Frontal cortex (tissue), 4 donors: ENCODE measurements around the gene EHBP1L1. TPM values are rescaled to one million over a fixed set of nuclear protein-coding genes. Genes with fewer than 3 reads are reported as not detected.

Experiments
- DNase-seq, 2 donors: peaks; one replicate each; pipeline ENCODE4 v3.0.0; 2012; ENCODE audit warnings: low spot score in 2 of 2
- FAIRE-seq: peaks from 2 replicates; lab custom pipeline; 2012; peaks lifted over from hg19 to GRCh38; lab: Jason Lieb, UNC
- total RNA-seq: library from RNA; depleted of rRNA; stranded (reverse); fragments of >200 nt; gene quantifications from one replicate; pipeline ENCODE4 v1.2.3, GENCODE V29; 2014
- donor health status: control.
- donor health status: control.
- donor health status: control.

Gene EHBP1L1
- total RNA-seq, 1 donor from 2014 or later: 8.6 TPM

DNA sequence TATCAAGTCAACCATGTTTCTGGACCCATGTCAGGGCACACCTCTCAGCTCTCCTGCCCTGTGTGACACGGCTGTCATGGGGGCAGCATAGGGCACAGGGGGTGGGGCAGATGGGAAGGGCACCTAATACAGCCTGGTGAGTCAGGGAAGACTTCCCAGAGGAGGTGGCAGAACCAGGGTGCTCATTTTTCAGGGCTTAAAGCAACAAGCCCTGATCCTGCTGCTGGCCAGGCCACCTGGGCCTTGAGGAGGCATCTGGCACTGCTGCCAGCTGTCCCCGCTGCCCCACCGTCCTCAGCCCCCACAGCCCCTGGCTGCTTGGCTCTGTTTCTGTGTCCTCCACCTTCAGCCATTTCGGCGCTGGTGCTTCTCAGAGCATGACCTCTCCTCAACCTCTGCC lies 33.8 kb downstream of the EHBP1L1 start:
- DNase-seq (no peak), FAIRE-seq (no peak)

DNA sequence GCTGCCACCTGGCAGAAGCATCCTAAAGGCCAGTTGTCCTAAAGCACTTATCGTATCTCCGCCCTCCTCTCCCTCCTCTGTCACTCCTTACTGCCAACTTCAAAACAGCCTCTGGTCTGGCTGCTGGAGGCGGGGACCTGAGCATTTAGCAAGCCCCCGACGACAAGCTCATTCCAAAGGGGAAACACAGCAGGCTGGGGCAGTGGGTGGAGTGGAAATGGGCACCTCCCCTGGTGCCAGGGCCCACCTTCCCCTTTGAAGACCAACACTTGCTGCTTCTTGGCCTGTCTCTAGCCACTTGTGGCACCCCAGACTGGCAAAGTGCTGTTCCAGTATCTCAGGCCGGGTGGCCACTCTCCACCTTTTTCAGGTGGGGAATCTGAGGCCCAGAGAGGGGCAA lies 34.6 kb downstream of the EHBP1L1 start:
- no peak for FAIRE-seq
- DNase-seq: no peak

DNA sequence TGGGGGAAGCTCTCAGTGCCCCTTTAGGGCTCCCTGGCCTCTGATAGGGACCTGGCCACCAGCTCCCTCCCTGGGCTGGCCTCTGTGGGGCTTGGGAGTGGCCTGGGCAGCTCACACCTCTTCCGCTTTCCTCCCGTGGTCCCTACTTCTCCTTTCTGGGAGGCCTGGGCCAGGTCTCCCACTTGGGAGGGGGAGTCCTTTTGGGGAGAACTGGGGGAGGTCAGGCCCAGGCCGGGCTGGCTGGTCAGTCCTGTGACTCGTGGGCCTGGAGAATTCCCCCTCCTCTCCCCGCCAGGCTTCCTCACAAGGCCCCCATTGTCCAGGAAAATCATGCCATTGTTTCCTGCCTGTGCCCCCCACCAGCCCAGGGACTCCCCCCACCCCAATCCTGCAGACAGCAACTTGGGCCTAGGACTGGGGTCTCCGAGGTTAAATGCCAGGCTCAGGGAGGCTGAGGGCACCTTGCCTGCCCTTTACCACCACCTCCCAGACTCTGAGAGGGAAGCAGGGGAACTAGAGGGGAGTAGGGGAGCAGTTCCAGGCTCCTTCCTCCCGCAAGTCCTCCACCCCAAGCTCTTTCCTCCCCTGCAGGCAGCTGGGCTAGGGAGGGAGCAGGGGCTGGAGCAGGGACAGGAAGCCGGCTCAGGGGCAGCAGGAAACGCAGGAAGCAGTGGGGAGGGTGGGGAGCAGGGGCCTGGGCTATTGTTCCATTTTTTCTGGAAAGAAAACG lies 35.3 kb downstream of the EHBP1L1 start:
- DNase-seq (peak in 1 of 2 donors; percentile 74), FAIRE-seq (no peak)

DNA sequence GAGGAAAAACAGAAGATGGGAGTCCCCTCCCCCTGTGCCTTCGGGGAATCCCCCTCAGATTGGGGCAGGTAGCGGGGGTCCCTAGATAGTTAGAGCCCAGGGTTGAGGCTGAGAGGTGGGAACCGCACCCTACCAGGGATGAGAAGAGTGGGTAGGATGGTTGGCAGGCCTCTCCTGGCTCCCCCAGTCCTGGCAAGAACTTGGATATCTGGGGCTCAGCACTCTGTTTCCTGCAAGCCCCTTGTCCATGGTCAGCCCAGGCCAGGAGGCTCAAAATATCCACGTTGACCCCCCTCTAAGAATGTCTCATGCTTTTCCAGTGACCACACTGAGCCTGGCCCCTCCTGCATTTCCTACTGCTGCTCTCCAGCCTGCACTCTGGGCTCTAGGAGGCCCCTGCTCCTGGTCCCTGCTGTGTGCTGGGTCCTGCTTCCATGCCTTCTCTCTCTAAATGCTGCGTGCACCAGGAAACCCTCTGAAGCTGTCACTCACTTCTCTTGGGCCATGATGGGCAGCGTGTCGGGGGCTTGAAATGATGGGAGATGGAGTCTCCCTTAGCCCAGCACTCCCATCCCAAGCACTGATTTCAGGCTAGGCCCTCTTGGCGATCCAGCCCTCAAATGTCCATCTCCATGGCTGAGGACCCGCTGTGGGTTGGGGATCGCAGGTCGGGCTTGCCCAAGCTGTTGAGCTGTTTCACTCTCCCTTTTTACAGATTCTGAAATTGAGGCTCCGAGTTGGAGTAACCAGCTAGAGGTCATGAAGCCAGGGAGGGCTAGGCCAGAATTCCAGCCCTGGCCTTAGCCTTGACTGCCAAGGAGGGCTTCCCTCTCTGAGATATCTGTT lies 36.1 kb downstream of the EHBP1L1 start:
- FAIRE-seq: no peak
- DNase-seq: no peak

DNA sequence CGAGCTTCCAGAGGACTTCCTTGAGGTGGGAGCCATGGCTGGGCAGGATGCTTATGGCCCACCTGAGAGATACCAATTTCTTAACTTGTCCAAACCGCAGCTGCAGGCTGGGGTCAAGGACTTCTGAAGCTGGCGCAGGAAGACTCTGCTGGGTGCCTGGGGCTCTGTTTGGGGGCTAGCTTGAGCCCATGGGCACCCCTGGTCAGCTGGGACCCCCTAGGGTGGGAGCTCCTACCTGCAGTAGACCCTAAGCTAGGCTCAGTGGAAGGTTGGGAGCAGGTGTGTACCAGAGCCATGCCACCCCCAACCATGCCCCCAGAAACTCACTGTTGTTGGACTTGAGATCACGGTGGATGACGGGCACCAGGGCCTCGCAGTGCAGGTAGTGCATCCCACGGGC lies 36.8 kb downstream of the EHBP1L1 start:
- DNase-seq (no peak), FAIRE-seq (no peak)

DNA sequence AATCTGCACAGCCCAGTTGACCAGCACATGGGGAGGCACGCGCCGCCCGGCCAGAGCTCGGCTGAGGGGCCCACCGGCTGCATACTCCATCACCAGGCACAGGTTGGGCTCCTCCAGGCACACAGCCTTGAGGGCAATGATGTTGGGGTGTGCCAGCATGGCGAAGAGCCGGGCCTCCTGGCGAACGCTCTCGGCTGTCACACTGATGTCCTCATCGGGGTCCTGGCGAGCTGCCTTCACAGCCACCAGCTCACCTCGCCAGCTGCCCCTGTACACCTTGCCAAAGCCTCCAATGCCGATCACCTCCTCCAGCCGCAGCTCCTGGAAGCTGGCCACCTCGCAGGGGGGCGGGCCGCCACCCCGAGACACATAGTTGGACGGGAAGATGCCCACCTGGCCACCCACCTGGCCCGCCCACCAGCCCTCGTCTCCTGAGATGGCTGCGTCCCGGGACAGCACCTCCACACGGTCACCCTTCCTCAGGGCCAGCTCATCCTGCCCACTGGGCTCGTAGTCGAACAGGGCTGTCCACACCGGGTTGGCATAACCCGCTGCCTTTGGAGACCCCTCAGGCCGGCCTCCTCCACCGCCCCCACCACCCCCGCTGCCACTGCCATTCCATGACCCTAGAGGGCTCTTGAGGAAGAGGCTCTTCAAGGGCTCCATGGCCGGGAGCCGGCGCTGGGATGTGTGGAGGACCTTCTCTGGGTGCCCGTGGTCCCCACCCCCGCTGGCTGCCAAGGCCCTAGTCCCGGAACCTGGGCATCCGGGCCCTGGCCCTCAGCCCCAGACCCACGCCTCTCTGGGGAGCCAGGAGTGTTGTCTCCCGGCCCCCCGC lies 37.5 kb downstream of the EHBP1L1 start:
- DNase-seq (no peak), FAIRE-seq (no peak)

DNA sequence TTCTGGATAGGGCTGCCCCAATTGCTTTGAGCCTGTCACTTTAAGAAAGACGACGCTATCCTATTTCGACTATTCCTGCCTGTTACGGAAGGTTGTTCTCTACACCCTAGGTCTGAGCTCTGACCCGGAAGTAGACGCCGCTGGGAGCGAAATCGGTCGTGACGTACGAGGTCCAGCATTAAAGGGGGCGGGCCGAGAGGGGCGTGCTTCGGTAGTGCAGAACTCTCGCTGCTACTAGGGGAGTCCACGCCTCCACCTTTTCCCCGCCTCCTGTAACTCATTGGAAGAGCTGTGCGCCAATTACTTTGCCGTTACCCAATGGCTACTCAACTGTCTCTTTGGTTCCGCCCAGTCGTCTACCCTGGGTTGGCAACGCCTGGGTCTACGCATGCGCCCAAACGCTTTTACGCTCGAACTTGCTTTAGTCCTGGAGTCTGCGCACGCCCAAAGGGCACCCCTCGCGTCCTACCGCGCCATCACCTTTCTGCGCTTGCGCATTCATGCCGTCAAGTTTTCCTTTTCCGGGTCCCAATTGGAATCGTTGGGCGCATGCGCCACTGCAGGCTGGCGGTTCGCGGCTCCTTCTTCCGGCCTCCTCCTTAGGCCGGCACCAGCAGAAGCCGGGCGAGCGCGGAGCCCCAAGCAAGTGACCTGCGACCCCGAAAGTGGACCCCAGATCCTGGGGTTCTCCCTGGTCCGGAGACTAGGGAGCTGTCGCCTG lies 39.5 kb downstream of the EHBP1L1 start, which contains the start of gene PCNX3:
PCNX3 (plus strand) TSS at position 548 of the 721 bp plus-strand sequence. CDS start 536 bp downstream, outside the sequence.
- FAIRE-seq (peak; percentile 98), DNase-seq (peak; percentile 100)

DNA sequence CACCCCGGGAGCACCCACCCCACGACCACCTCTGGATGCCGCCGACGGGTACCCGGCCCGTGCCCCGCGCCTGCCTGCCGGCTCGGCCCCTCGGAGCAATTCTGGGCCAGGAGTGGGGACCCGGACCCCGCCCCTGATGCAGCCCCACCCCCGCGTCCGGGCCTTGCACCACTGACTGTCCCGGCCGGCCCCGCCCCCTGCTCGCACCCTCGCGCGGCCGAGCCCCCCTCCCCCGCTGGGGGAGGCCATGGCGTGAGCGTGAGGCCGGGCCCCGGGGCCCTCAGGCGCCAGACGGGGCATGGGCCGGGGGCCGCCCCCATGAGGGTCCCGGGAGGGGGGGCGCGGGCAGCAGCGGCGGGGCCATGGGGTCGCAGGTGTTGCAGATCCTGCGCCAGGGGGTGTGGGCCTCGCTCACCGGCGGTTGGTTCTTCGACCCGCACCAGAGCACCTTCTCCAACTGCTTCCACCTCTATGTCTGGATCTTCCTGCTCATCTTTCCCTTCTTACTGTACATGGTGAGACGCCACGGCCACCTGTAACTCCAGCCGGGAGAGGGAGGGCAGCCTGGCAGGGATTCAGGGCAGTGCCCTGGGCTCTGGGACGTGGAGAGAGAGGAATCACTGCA lies 40.2 kb downstream of the EHBP1L1 start:
- DNase-seq: peak in 1 of 2 donors; percentile 70
- no peak for FAIRE-seq

DNA sequence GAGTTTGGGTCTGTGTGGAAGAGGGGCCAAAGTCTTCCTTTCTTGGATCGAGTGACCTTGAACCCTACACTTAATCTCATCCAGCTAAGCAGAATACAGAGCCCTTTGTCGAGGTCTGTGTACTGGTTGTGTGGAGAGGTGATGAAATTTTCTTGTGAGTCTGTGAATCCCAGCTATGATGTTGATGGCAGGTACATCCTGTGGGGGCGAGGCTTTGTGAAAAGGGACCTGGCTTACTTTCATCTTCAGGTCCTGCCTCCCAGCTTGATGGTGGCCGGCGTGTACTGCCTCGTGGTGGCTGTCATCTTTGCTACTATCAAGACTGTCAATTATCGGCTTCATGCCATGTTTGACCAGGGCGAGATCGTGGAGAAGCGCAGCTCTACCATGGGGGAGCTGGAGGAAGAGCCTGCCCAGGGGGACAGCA lies 40.7 kb downstream of the EHBP1L1 start:
- no peak for FAIRE-seq

DNA sequence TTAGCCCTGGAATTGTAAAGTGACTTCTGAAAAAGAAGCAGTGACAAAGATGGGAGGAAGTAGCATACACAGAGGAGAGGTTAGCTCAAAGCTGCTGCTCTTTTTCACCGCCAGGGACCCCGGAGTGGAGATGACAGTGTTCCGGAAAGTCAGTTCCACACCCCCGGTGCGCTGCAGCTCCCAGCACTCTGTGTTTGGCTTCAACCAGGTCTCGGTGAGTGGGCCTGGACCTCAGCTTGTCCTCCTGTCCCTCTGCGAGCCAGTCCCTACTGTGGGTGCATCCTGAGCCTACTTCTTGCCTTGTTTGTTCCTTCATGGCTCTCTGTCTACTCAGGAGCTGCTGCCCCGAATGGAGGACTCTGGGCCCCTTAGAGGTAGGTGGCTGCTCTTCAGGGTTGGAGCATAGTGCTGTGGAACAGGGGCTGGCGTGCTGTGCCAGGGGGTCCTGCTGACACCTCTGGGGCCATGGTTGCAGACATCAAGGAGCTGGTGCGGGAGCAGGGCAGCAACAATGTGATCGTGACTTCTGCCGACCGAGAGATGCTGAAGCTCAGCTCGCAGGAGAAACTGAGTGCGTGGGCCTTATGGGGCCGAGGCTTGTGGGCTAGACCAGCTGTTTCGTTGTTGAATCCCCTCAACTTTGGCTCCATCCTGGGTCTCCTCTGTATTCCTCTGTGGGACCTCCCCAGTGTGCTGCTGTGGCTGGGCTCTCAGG lies 41.4 kb downstream of the EHBP1L1 start:
- FAIRE-seq (no peak), DNase-seq (no peak)

More for the DNA sequence above, 40.7 kb downstream of the EHBP1L1 start:
- DNase-seq: no peak

DNA sequence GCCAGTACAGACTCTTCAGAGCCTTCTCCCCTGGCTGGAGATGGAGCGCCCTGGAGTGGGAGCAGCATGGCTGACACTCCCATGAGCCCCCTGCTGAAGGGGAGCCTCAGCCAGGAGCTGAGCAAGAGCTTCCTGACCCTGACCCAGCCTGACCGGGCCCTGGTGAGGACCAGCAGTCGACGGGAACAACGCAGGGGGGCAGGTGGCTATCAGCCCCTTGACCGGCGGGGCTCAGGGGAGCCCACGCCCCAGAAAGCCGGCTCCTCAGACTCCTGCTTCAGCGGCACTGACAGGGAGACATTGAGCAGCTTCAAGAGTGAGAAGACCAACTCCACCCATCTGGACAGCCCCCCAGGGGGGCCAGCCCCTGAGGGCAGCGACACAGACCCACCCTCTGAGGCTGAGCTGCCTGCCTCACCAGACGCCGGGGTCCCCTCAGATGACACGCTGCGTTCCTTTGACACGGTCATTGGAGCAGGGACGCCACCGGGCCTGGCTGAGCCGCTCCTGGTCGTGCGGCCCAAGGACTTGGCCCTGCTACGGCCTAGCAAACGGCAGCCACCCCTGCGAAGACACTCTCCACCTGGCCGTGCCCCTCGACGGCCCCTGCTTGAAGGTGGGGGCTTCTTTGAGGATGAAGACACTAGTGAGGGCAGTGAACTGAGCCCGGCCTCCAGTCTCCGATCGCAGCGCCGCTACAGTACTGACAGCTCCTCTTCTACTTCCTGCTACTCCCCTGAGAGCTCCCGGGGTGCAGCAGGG lies 42.3 kb downstream of the EHBP1L1 start:
- DNase-seq (no peak), FAIRE-seq (no peak)

DNA sequence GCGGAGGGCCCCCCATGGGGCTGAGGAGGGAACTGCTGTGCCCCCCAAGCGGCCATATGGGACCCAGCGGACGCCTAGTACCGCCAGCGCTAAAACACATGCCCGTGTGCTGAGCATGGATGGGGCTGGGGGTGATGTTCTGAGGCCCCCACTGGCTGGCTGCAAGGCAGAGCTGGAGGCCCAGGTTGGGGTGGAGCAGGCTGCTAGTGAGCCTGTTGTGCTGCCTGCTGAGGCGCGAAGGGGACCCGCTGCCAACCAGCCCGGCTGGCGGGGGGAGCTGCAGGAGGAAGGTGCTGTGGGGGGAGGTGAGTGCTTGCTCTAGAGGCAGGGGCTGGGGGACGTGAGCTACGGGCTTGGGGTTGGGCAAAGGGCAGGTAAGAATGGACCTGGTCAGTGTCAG lies 42.9 kb downstream of the EHBP1L1 start:
- DNase-seq (no peak), FAIRE-seq (no peak)

DNA sequence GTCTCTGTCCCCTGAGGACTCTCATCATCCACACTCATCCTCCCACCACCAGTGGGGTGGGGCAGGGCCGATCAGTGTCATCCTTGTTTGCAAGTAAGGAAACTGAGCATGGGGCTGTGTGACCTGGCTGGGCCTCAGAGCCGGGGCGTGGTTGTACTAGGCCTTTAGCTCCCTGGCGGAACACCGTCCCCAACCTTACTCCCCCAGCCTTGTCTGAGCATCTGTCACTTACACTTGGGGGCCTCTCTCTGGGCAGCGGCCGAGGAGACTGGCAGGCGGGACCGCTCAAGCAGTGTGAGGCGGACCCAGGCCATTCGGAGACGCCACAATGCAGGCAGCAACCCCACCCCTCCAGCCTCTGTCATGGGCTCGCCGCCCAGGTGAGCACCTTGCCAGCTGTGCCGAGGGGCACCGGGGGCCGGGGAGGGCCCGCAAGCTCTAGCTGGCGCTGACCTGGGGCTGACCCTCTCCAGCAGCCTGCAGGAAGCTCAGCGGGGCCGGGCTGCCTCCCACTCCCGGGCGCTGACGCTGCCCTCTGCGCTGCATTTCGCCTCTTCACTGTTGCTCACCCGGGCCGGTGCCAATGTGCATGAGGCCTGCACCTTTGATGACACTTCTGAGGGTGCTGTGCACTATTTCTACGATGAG lies 43.6 kb downstream of the EHBP1L1 start:
- DNase-seq (no peak), FAIRE-seq (no peak)

DNA sequence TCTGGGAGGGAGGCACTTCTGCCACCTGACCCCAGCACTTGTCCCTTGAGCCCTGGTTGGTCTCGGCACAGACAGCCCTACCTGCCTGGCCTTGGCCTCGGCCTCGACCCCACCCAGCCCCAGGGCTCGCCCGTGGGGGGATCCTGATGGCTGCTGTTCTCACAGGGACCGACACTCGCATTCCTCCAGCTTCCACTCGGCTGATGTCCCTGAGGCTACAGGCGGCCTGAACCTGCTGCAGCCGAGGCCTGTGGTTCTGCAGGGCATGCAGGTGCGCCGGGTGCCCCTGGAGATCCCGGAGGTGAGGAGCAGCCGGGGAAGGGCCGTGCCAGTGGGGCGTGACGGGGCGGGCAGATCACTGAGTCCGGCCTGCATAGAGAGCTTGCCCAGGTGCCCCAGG lies 44.8 kb downstream of the EHBP1L1 start:
- FAIRE-seq: no peak
- no peak for DNase-seq

DNA sequence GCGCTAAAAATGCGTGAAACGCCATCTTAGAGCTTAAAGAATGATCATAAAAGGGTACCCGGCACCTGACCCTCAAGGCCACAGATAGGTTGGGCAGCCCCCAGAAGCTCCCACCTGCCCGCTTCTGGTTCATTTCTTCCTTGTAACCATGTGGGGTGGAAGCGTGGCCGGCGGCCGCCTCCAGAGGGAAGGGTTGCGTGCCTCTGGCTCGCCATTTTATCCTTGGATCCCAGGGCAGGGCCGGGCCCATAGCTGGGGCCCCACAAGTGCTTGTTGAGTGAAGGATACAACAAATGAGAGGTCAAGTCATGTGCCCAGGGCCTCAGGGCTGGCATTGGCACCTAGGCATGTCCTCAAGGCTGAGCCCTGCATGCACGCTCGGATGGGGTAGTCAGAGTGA lies 45.6 kb downstream of the EHBP1L1 start:
- FAIRE-seq (no peak), DNase-seq (no peak)

DNA sequence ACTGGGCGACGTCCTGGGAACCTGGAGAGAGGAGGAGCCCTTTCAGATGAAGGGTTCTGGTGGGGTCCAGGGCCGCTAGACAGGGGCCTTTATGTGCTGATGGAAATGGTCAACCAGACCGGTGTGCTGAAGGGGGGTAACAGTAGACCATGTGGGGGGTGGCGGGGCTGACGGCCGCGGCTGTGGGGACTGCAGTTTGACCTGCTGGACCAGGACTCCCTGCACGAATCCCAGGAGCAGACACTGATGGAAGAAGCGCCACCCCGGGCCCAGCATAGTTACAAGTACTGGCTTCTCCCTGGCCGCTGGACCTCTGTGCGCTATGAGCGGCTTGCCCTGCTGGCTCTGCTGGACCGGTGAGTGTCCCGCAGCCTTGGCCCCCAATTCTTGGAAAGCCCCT lies 46.2 kb downstream of the EHBP1L1 start:
- FAIRE-seq: no peak
- DNase-seq: no peak

DNA sequence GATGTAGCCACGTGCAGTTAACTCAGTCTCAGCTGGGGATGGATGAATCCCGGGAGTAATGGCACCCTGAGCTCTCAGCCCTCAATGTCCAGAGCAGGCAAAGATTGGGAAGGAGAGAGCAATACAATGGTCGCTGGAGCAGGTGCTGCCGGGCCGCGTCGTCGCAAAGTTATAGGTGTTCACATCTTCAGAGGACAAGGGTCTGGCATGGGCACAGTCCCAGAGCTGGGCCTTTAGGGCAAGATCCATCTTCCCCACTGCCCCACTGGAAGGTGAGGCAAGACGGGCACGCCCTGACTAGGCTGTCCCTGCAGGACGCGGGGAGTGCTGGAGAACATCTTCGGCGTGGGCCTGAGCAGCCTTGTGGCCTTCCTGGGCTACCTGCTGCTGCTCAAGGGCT lies 47.3 kb downstream of the EHBP1L1 start:
- no peak for FAIRE-seq
- DNase-seq: no peak
